Hepatocyte (in vitro differentiated cells): ENCODE measurements around the gene DOP1A. TPM values are rescaled to one million over a fixed set of nuclear protein-coding genes. Genes with fewer than 3 reads are reported as not detected.

Experiments
- DNase-seq: peaks from one replicate; pipeline ENCODE4 v3.0.0-alpha.2; 2016; ENCODE audit warnings: low spot score
- H2AFZ ChIP-seq: fragments of 200-600 bp; sonication (generic); 2 replicates; pipeline ENCODE4 v1.6.0; 2016; ENCODE audit warnings: antibody characterized with exemption, mild to moderate bottlenecking
- H3K27ac ChIP-seq: fragments of 200-600 bp; sonication (generic); 2 replicates; pipeline ENCODE4 v1.5.1; 2016; ENCODE audit warnings: mild to moderate bottlenecking
- H3K27me3 ChIP-seq: fragments of 200-600 bp; sonication (generic); 2 replicates; pipeline ENCODE4 v1.6.1; 2016
- H3K36me3 ChIP-seq: fragments of 200-600 bp; sonication (generic); replicated peaks from 2 replicates; pipeline ENCODE4 v1.5.1; 2016; ENCODE audit warnings: low read depth; ENCODE audit not compliant: insufficient read depth
- H3K4me1 ChIP-seq: fragments of 200-600 bp; sonication (generic); 2 replicates; pipeline ENCODE4 v1.5.1; 2016; ENCODE audit warnings: mild to moderate bottlenecking, moderate library complexity; ENCODE audit not compliant: insufficient read depth
- H3K4me2 ChIP-seq: fragments of 200-600 bp; sonication (generic); 2 replicates; pipeline ENCODE4 v1.6.0; 2016
- H3K4me3 ChIP-seq: fragments of 200-600 bp; sonication (generic); 2 replicates; pipeline ENCODE4 v1.5.1; 2016; ENCODE audit warnings: mild to moderate bottlenecking
- H3K79me2 ChIP-seq: fragments of 200-600 bp; sonication (generic); 2 replicates; pipeline ENCODE4 v1.6.0; 2017; ENCODE audit warnings: mild to moderate bottlenecking
- H3K9me2 ChIP-seq: fragments of 200-600 bp; sonication (generic); replicated peaks from 2 replicates; pipeline ENCODE4 v1.6.0; 2017; ENCODE audit warnings: mild to moderate bottlenecking; ENCODE audit not compliant: insufficient read depth
- H3K9me3 ChIP-seq: fragments of 200-600 bp; sonication (generic); 2 replicates; pipeline ENCODE4 v1.5.1; 2016; ENCODE audit warnings: low read depth, mild to moderate bottlenecking
- H4K20me1 ChIP-seq: fragments of 200-600 bp; sonication (generic); 2 replicates; pipeline ENCODE4 v1.6.0; 2016; ENCODE audit warnings: mild to moderate bottlenecking; ENCODE audit not compliant: insufficient read depth, poor library complexity, severe bottlenecking
- CTCF ChIP-seq: fragments of 200-600 bp; sonication (generic); IDR thresholded peaks from 2 replicates; pipeline ENCODE4 v1.5.1; 2016; ENCODE audit warnings: antibody characterized with exemption, mild to moderate bottlenecking; ENCODE audit not compliant: poor library complexity
- EZH2 ChIP-seq: fragments of 200-600 bp; sonication (generic); IDR thresholded peaks from 2 replicates; pipeline ENCODE4 v1.6.1; 2016; ENCODE audit warnings: antibody characterized with exemption, mild to moderate bottlenecking, borderline replicate concordance
- EZH2phosphoT487 ChIP-seq: fragments of 200-600 bp; sonication (generic); IDR thresholded peaks from one replicate; pipeline ENCODE4 v1.6.1; 2018; ENCODE audit warnings: antibody characterized with exemption, mild to moderate bottlenecking, low read depth, moderate library complexity; ENCODE audit not compliant: unreplicated experiment, severe bottlenecking
- WGBS: methylation state at CpG from one replicate; pipeline ENCODE4 v1.1.6; 2016; ENCODE audit warnings: low lambda C conversion rate; ENCODE audit errors: missing lambda C conversion rate; 5-methylcytosine and 5-hydroxymethylcytosine counted together
- polyA plus RNA-seq: library from polyadenylated mRNA; unstranded; fragments of >200 nt; fragmentation: Nextera tagmentation; extraction: Ambion mirVana; gene quantifications from 2 replicates; pipeline ENCODE4 v1.2.1, GENCODE V29; 2016
- total RNA-seq: library from RNA; depleted of rRNA; stranded (reverse); fragments of >200 nt; gene quantifications from 2 replicates; pipeline ENCODE4 v1.2.3, GENCODE V29; 2014

The DOP1A gene
- total and polyA plus RNA-seq, 2 experiments from 2014 or later = 3.6 to 34.5 TPM

GRCh38 chr6:83065511-83066192 lies 1.8 kb upstream of the DOP1A start, which contains the start of gene UBE3D:
TSS of gene UBE3D (minus strand) at chr6:83065841. CDS start at chr6:83065718, 123 bp downstream.
- Histone ChIP-seq H3K9me2 (no peaks in the 10 kb centered on the region), H4K20me1 (no peaks in the 10 kb centered on the region), H3K4me3 (peak within 1 kb of the TSS; percentile 53), H3K9me3 (no peaks in the 10 kb centered on the region), H3K79me2 (peaks cover 37% of the 10 kb centered on the region), H3K27ac (peak within 1 kb of the TSS; percentile 80), H3K36me3 (no peaks in the 10 kb centered on the region), H3K4me1 (peaks cover 9% of the 10 kb centered on the region), H3K4me2 (peak within 1 kb of the TSS; percentile 87), H3K27me3 (no peaks in the 10 kb centered on the region), H2AFZ (peak within 1 kb of the TSS; percentile 93)
- TF ChIP-seq EZH2phosphoT487 = no peak
- TF ChIP-seq CTCF = peak; percentile 99
- TF ChIP-seq EZH2 = no peak
- peak; percentile 95 for DNase-seq
- 6% methylated on average over 48 of the region's 48 CpGs for WGBS

GRCh38 chr6:83068616-83069015 lies 1.1 kb downstream of the DOP1A start:
- Histone ChIP-seq H3K4me3 (peak overlapping the region; percentile 72), H3K9me3 (no peaks in the 10 kb centered on the region), H2AFZ (peak overlapping the region; percentile 86), H3K9me2 (no peaks in the 10 kb centered on the region), H3K36me3 (no peaks in the 10 kb centered on the region), H3K4me2 (peak overlapping the region; percentile 80), H3K4me1 (peaks cover 9% of the 10 kb centered on the region), H4K20me1 (no peaks in the 10 kb centered on the region), H3K27ac (peak overlapping the region; percentile 94), H3K79me2 (peaks cover 63% of the 10 kb centered on the region), H3K27me3 (no peaks in the 10 kb centered on the region)
- WGBS = 21% methylated on average over 6 of the region's 6 CpGs
- DNase-seq = no peak
- no peak for TF ChIP-seq EZH2
- TF ChIP-seq CTCF = no peak
- no peak for TF ChIP-seq EZH2phosphoT487

GRCh38 chr6:83069633-83070032 lies 2.2 kb downstream of the DOP1A start:
- Histone ChIP-seq H3K27me3 (no peaks in the 10 kb centered on the region), H3K4me2 (peak overlapping the region; percentile 80), H3K9me3 (no peaks in the 10 kb centered on the region), H3K4me3 (no peak overlapping the region), H4K20me1 (no peaks in the 10 kb centered on the region), H3K36me3 (no peaks in the 10 kb centered on the region), H3K9me2 (no peaks in the 10 kb centered on the region), H3K27ac (peak overlapping the region; percentile 94), H2AFZ (no peak overlapping the region), H3K79me2 (peaks cover 64% of the 10 kb centered on the region), H3K4me1 (peaks cover 9% of the 10 kb centered on the region)
- no peak for TF ChIP-seq CTCF
- no peak for DNase-seq
